ENCODE results near the gene CCDC69. TPM values are rescaled to one million over a fixed set of nuclear protein-coding genes. Genes with fewer than 3 reads are reported as not detected.
"Not testable (repeated sequence)": the region's sequence is repeated elsewhere in the genome, so short reads cannot be mapped to it uniquely, and the experiment has no call there.

CCDC69 gene
- total RNA-seq, 1 donor: 3.0 TPM

DNA sequence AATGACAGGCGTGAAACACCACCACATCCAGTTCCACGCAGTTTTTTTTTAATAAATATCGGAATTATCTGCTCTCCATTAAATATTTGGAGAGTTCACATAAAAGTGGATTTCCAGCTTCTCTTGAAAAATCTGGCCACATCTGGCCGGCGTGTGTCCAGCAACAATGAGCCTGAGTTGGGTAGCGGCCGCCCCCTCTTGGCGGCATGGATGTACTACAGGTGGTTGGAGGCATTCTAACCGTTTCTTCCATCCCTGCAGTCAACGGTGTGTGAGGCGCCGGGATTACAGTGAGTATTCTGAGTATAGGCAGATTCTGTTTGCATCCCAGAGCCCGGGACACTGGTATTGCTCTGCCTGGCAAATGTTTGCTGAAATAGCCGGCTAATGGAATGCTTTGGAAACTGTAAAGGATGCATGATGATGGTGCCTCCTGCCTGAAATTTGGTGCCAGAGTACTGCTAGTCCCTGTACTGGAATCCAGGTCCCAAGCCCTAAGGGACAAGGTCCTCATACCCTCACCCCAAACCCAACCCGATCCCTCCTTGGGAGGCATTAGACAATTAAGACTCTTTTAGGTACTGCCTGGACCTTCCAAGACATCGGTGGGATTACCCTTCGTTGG, 15.5 kb upstream of the CCDC69 start:
- peak overlapping the region; percentile 39 for H3K4me3 ChIP-seq (ENCODE audit: low read depth, low read length)
- peak; percentile 97 for TF ChIP-seq CTCF (IDR thresholded peaks at IDR 0.05; ENCODE audit: insufficient read depth, low read depth, low read length)
- peak; percentile 79 for DNase-seq (ENCODE audit: low read depth)

DNA sequence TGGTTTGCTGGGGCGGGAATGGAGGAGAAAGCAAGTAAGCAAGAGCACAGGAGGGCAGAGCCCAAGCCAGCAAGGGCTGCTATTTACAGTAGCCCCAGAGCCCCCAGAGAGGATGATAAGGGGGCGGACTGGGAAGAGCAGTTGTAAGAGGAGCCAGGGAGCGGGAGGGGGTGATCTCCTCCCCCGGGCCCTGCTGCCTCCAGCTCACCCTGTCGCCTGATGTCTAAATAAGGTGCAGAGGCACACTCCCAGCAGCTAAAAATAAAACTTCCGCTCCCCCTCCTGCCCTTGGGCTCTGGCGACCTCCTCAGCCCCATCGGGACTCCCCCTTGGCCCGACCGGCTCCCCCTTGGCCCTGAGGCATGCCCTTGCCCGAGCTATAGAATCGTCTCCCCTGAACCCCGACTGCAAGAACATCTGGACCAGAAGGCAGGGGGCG, 14.4 kb upstream of the CCDC69 start:
- H3K4me3 ChIP-seq (ENCODE audit: low read depth, low read length): peak overlapping the region; percentile 39
- TF ChIP-seq CTCF (IDR thresholded peaks at IDR 0.05; ENCODE audit: insufficient read depth, low read depth, low read length): no peak
- no peak for DNase-seq (ENCODE audit: low read depth)

GRCh38 chr5:151237685-151238084, 13.8 kb upstream of the CCDC69 start:
- no peak overlapping the region for H3K4me3 ChIP-seq (ENCODE audit: low read depth, low read length)
- no peak for DNase-seq (ENCODE audit: low read depth)
- TF ChIP-seq CTCF (IDR thresholded peaks at IDR 0.05; ENCODE audit: insufficient read depth, low read depth, low read length): no peak

DNA sequence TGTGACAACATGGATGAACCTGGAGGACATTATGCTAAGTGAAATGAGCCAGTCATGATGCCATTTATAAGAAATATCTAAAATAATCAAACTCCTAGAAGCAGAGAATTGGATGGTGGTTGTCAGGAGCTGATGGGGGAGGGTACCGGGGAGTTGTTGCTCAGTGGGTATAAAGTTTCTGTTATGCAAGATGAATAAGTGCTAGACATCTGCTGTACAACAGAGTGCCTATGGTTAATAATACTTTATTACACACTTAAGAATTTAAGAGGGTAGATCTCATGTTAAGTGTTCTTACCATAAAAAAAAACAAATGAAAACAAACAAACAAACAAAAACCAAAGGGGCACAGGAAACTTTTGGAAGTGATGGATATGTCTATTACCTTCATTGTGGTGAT, 13.0 kb upstream of the CCDC69 start:
- no peak for TF ChIP-seq CTCF (IDR thresholded peaks at IDR 0.05; ENCODE audit: insufficient read depth, low read depth, low read length)
- no peak for DNase-seq (ENCODE audit: low read depth)
- no peak overlapping the region for H3K4me3 ChIP-seq (ENCODE audit: low read depth, low read length)

DNA sequence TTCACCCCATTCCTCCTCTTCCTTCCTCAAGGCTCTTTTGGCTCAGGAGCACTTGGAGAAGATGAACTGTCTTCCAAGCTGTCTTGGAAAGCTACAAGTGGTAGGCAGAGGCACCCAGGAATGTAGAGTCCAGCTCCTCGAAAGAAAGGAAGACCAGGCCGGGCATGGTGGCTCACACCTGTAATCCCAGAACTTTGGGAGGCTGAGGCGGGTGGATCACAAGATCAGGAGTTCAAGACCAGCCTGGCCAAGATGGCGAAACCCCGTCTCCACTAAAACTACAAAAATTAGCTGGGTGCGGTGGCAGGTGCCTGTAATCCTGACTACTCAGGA, 11.3 kb upstream of the CCDC69 start:
- H3K4me3 ChIP-seq (ENCODE audit: low read depth, low read length); DNase-seq (ENCODE audit: low read depth): not testable (repeated sequence)

DNA sequence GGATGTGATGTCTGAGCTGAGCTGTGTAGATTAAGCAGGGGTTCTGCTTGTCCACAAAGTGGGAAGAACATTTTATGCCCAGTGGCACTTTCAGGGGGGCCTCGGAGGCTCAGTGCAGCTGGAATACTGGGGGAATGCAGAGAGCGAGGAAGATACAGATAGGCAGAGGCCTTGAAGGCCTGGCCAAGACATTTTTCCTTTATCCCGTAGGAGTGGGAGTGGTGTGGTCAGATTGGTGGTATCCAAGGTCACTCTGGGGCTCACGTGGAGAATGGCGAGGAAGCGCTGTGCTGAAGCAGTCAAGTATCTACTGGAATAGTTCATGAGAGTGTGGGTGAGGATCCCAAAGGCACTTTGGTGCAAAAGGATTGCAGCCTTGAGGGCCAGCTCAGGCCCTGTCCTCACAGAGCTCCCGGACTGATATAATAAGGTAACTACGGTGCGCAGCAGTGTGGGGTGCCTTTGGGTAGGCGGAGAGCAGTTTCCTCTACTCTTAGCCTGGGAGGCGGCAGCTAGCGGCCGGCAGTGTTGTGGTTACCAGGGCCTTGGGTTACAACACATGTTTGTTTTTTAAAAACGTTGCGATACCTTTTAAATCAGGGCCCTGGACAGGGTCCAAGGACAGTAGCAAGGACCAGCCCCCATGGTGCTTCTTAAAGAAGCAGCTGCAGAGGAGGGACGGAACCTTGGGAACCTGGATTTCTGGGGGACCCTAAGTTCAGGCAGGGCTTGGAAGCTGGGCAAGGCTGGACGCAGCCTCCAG, 10.8 kb upstream of the CCDC69 start:
- DNase-seq (ENCODE audit: low read depth): peak; percentile 93
- TF ChIP-seq CTCF (IDR thresholded peaks at IDR 0.05; ENCODE audit: insufficient read depth, low read depth, low read length): no peak

GRCh38 chr5:151233616-151234085, 9.8 kb upstream of the CCDC69 start:
- no peak for DNase-seq (ENCODE audit: low read depth)
- TF ChIP-seq CTCF (IDR thresholded peaks at IDR 0.05; ENCODE audit: insufficient read depth, low read depth, low read length): no peak
- H3K4me3 ChIP-seq (ENCODE audit: low read depth, low read length): no peak overlapping the region

More for the DNA sequence above, 10.8 kb upstream of the CCDC69 start:
- no peak overlapping the region for H3K4me3 ChIP-seq (ENCODE audit: low read depth, low read length)

Measured in fibroblast of villous mesenchyme (primary cell).